PC-9 (cell line): Measurements from ENCODE around the gene CASS4. TPM values are rescaled to one million over a fixed set of nuclear protein-coding genes. Genes with fewer than 3 reads are reported as not detected.
A peak's percentile ranks its signal among the peaks of the same experiment; 100 is the strongest.

Experiments used
- Bru-seq: library from RNA; stranded (reverse); fragments of 400-500 nt; gene quantifications from one replicate; lab custom pipeline; 2021; lab: Mats Ljungman, UMichigan
- BruChase-seq, 2 experiments: library from RNA; stranded (reverse); fragments of 400-500 nt; gene quantifications; one replicate each; lab custom pipeline; 2021; lab: Mats Ljungman, UMichigan
- BruUV-seq: library from RNA; stranded (reverse); fragments of 400-500 nt; replicated peaks from 2 replicates; lab custom pipeline; 2021; lab: Mats Ljungman, UMichigan
- CTCF ChIA-PET: fragments of 300-600 bp; sonication (Branson Sonifier 250); formaldehyde crosslinking; loops from one replicate; lab custom pipeline; 2022; ENCODE audit warnings: antibody characterized with exemption; lab: Charles Lee
- POLR2A ChIA-PET: fragments of 300-600 bp; sonication (Branson Sonifier 250); formaldehyde crosslinking; loops from one replicate; lab custom pipeline; 2022; ENCODE audit warnings: antibody characterized with exemption; ENCODE audit not compliant: unreplicated experiment; lab: Charles Lee
- DNase-seq, 2 experiments: peaks; one replicate each; pipeline versions ENCODE4 v3.0.0 to v3.0.0-alpha.2; 2015 to 2022; ENCODE audit warnings: mixed read lengths in 1 of 2
- H2AFZ ChIP-seq: fragments of 200-600 bp; sonication (generic); 2 replicates; pipeline ENCODE4 v1.8.1; 2017; ENCODE audit warnings: antibody characterized with exemption
- H3F3A ChIP-seq: fragments of 200-600 bp; sonication (generic); 2 replicates; pipeline ENCODE4 v1.8.1; 2017; ENCODE audit warnings: antibody characterized with exemption, mild to moderate bottlenecking, low read depth; ENCODE audit not compliant: insufficient read depth
- H3K27ac ChIP-seq: fragments of 200-600 bp; sonication (generic); 2 replicates; pipeline ENCODE4 v1.6.1; 2016; ENCODE audit warnings: mixed run types
- H3K27me3 ChIP-seq: fragments of 200-600 bp; sonication (generic); 2 replicates; pipeline ENCODE4 v1.6.1; 2016; ENCODE audit warnings: low read depth, mixed run types; ENCODE audit not compliant: insufficient read depth
- H3K36me3 ChIP-seq: fragments of 200-600 bp; sonication (generic); 2 replicates; pipeline ENCODE4 v1.6.1; 2016; ENCODE audit warnings: low read depth, mixed run types
- H3K4me1 ChIP-seq: fragments of 200-600 bp; sonication (generic); replicated peaks from 2 replicates; pipeline ENCODE4 v1.6.1; 2016; ENCODE audit warnings: mixed run types; ENCODE audit not compliant: insufficient read depth
- H3K4me2 ChIP-seq: fragments of 200-600 bp; sonication (generic); 2 replicates; pipeline ENCODE4 v1.6.1; 2017; ENCODE audit warnings: mixed run types
- H3K4me3 ChIP-seq: fragments of 200-600 bp; sonication (generic); 2 replicates; pipeline ENCODE4 v1.6.1; 2016; ENCODE audit warnings: mixed run types
- H3K79me2 ChIP-seq: fragments of 200-600 bp; sonication (generic); 2 replicates; pipeline ENCODE4 v1.6.1; 2017; ENCODE audit warnings: low read depth, mixed run types
- H3K9me2 ChIP-seq: fragments of 200-600 bp; sonication (generic); 2 replicates; pipeline ENCODE4 v1.8.1; 2017; ENCODE audit warnings: mild to moderate bottlenecking; ENCODE audit not compliant: insufficient read depth
- H3K9me3 ChIP-seq: fragments of 200-600 bp; sonication (generic); 2 replicates; pipeline ENCODE4 v1.8.1; 2016; ENCODE audit warnings: low read depth; ENCODE audit not compliant: insufficient read depth
- H4K20me1 ChIP-seq: fragments of 200-600 bp; sonication (generic); 2 replicates; pipeline ENCODE4 v1.8.1; 2017; ENCODE audit not compliant: insufficient read depth
- CTCF ChIP-seq: fragments of 200-600 bp; sonication (generic); conservative IDR thresholded peaks from 2 replicates; pipeline ENCODE4 v1.6.1; 2017; ENCODE audit warnings: mixed run types, antibody characterized with exemption, mild to moderate bottlenecking, moderate library complexity
- EZH2 ChIP-seq: fragments of 200-600 bp; sonication (generic); IDR thresholded peaks from 2 replicates; pipeline ENCODE4 v1.8.0; 2017; ENCODE audit warnings: antibody characterized with exemption, low read depth
- intact Hi-C: fragments of 100-400 bp; cut with micrococcal nuclease; formaldehyde crosslinking; loops from one replicate; pipeline ENCODE4 v1.10.0; 2022; ENCODE audit not compliant: unreplicated experiment
- long read RNA-seq: library from polyadenylated mRNA; stranded (forward); transcript quantifications from one replicate; pipeline ENCODE4 v2.0.0, GENCODE V29; 2022
- total RNA-seq: library from RNA; stranded (reverse); gene quantifications from 2 replicates; pipeline ENCODE4 v1.2.3, GENCODE V29; 2021

The CASS4 gene
- total RNA-seq: 0.15 TPM in 1 of 2 replicates, not detected in the other
- percentile 27 among the genes with signal in this experiment for Bru-seq, nascent RNA
- percentile 28 among the genes with signal in this experiment for BruChase-seq, experiment 1, labeled RNA remaining after a 2-hour chase
- percentile 27 among the genes with signal in this experiment for BruChase-seq, experiment 2, labeled RNA remaining after a 6-hour chase
- long read RNA-seq: 0 reads

GRCh38 chr20:56411759-56412472 is at the start of gene CASS4:
TSS of gene CASS4 (plus strand) at chr20:56412260. CDS start at chr20:56412459, 199 bp downstream.
- intact Hi-C loops: no loop called here
- Histone ChIP-seq H3K27ac (no peak within 1 kb of the TSS), H3K4me2 (no peak within 1 kb of the TSS), H3K9me3 (no peaks in the 10 kb centered on the region), H2AFZ (no peak within 1 kb of the TSS), H3K4me1 (no peaks in the 10 kb centered on the region), H3F3A (peaks cover 4% of the 10 kb centered on the region; the same call in 1 of the 2 replicates), H3K79me2 (no peaks in the 10 kb centered on the region), H3K36me3 (no peaks in the 10 kb centered on the region), H3K27me3 (no peaks in the 10 kb centered on the region), H3K4me3 (no peak within 1 kb of the TSS), H4K20me1 (no peaks in the 10 kb centered on the region; the same call in 1 of the 2 replicates), H3K9me2 (no peaks in the 10 kb centered on the region)
- DNase-seq: no peak
- ChIA-PET POLR2A (interaction anchor here (0.6 kb wide), 1 partner anchor 915 kb away, joined by 8 read pairs; no protein-coding TSS in a partner anchor), CTCF (no interaction called here)
- BruUV-seq: no TSS peak
- TF ChIP-seq EZH2 (no peak), CTCF (no peak)

- Histone ChIP-seq H3K79me2 (no peaks in the 10 kb centered on the region), H3F3A (peaks cover 6% of the 10 kb centered on the region), H3K27ac (no peak overlapping the region), H3K9me2 (no peaks in the 10 kb centered on the region), H3K4me1 (peaks cover 15% of the 10 kb centered on the region), H3K9me3 (no peaks in the 10 kb centered on the region), H3K27me3 (no peaks in the 10 kb centered on the region), H4K20me1 (no peaks in the 10 kb centered on the region), H3K4me3 (no peak overlapping the region), H2AFZ (no peak overlapping the region), H3K4me2 (no peak overlapping the region), H3K36me3 (no peaks in the 10 kb centered on the region)
- intact Hi-C loops: no loop called here
- TF ChIP-seq EZH2 (no peak), CTCF (no peak)
- BruUV-seq: no TSS peak
- ChIA-PET POLR2A (no interaction called here), CTCF (no interaction called here)
- no peak for DNase-seq
Observed at GRCh38 chr20:56362833-56363413, 49.1 kb upstream of the CASS4 start.

- CTCF ChIA-PET: no interaction called here
Observed at GRCh38 chr20:56363491-56363890, 48.6 kb upstream of the CASS4 start.

More at GRCh38 chr20:56363491-56363890, 48.6 kb upstream of the CASS4 start:
- H3K9me3 ChIP-seq: peaks cover 2% of the 10 kb centered on the region; the same call in 1 of the 2 replicates
- H3K27ac ChIP-seq: no peak overlapping the region
- H3F3A ChIP-seq: peaks cover 2% of the 10 kb centered on the region
- no peaks in the 10 kb centered on the region for H3K27me3 ChIP-seq
- H3K4me3 ChIP-seq: no peak overlapping the region
- H2AFZ ChIP-seq: no peak overlapping the region
- no peaks in the 10 kb centered on the region for H3K36me3 ChIP-seq
- POLR2A ChIA-PET: no interaction called here
- H3K79me2 ChIP-seq: no peaks in the 10 kb centered on the region
- no peaks in the 10 kb centered on the region for H3K9me2 ChIP-seq
- peaks cover 9% of the 10 kb centered on the region for H3K4me1 ChIP-seq
- BruUV-seq: no TSS peak
- H4K20me1 ChIP-seq: no peaks in the 10 kb centered on the region
- intact Hi-C loops: no loop called here
- TF ChIP-seq CTCF (no peak), EZH2 (no peak)
- H3K4me2 ChIP-seq: no peak overlapping the region
- DNase-seq: no peak
